GM12891 (cell line): ENCODE measurements around the gene DACH2.

Experiments used
- POLR2A ChIP-seq: IDR thresholded peaks from 2 replicates; pipeline ENCODE4 v1.6.1; 2011; ENCODE audit warnings: low read depth, low read length, control low read depth
- POLR2AphosphoS5 ChIP-seq: IDR thresholded peaks from 2 replicates; pipeline ENCODE4 v1.6.1; 2011; ENCODE audit warnings: low read depth, low read length, control low read depth
- SPI1 ChIP-seq: IDR thresholded peaks from 2 replicates; pipeline ENCODE4 v1.6.1; 2011; ENCODE audit warnings: low read depth, low read length, control low read depth
- TAF1 ChIP-seq: IDR thresholded peaks from 2 replicates; pipeline ENCODE4 v1.6.1; 2011; ENCODE audit warnings: low read depth, low read length, control low read depth

GRCh38 chrX:86121916-86122315 lies 26.3 kb upstream of the DACH2 start:
- TF ChIP-seq POLR2A (no peak), POLR2AphosphoS5 (no peak), SPI1 (no peak), TAF1 (no peak)
